ENCODE results near the gene KRT77. TPM values are rescaled to one million over a fixed set of nuclear protein-coding genes. Genes with fewer than 3 reads are reported as not detected.

Gene KRT77
- total RNA-seq, 2 donors from 2014 or later, result not detected

DNA sequence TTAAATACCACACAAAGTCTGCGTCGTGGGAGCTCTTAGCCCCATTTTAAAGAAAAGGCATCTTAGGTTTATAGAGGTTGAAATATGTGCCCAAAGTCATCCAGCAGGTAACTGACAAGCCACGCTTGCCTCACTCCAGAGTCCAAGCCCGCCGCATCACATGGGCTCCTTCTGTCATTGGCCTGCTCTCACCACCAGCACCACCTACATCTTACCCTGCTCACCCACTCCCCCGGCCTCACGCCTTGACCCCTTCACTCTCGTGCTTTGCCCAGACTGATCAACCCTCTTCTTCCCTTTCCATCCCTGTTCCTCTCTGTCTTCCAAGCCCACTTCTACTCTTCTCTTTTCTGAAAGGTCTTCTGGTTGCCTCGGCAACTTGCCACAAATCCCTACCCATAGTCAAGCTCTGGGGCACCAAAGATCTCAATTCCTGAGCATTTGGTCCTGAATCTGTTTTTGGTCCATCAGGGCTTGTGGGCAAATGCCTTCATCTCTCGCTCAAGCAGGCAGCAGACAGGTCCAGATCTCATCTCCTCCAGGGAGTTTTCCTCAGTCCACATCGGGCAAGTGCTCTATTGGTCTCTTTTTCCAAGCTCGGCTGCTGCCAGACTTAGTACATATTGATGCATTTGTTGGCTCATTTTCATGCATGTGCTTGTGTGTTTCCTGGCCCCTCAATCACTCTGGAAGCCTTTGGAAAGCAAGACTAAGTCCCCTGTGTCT, 19.6 kb downstream of the KRT77 start:
- Histone ChIP-seq H3K4me3 (no peak overlapping the region), H3K36me3 (replicated peaks in 1 of 2; ENCODE audit: insufficient read depth in 1 of 2, low read depth in 2 of 2) (no peaks in the 10 kb centered on the region), H3K27me3 (no peaks in the 10 kb centered on the region), H3K9me3 (no peaks in the 10 kb centered on the region), H3K4me1 (no peaks in the 10 kb centered on the region), H3K27ac (no peak overlapping the region)
- intact Hi-C loops (cut with DNase I), result no loop called here
- no peak for DNase-seq
- TF ChIP-seq POLR2A (IDR thresholded peaks at IDR 0.05), result no peak
- TF ChIP-seq, protein P1, sequence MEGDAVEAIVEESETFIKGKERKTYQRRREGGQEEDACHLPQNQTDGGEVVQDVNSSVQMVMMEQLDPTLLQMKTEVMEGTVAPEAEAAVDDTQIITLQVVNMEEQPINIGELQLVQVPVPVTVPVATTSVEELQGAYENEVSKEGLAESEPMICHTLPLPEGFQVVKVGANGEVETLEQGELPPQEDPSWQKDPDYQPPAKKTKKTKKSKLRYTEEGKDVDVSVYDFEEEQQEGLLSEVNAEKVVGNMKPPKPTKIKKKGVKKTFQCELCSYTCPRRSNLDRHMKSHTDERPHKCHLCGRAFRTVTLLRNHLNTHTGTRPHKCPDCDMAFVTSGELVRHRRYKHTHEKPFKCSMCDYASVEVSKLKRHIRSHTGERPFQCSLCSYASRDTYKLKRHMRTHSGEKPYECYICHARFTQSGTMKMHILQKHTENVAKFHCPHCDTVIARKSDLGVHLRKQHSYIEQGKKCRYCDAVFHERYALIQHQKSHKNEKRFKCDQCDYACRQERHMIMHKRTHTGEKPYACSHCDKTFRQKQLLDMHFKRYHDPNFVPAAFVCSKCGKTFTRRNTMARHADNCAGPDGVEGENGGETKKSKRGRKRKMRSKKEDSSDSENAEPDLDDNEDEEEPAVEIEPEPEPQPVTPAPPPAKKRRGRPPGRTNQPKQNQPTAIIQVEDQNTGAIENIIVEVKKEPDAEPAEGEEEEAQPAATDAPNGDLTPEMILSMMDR (IDR thresholded peaks at IDR 0.05), result no peak
- WGBS, 2 donors, result 75 to 77% methylated on average over 12 of the region's 12 CpGs
- ATAC-seq, result no peak

DNA sequence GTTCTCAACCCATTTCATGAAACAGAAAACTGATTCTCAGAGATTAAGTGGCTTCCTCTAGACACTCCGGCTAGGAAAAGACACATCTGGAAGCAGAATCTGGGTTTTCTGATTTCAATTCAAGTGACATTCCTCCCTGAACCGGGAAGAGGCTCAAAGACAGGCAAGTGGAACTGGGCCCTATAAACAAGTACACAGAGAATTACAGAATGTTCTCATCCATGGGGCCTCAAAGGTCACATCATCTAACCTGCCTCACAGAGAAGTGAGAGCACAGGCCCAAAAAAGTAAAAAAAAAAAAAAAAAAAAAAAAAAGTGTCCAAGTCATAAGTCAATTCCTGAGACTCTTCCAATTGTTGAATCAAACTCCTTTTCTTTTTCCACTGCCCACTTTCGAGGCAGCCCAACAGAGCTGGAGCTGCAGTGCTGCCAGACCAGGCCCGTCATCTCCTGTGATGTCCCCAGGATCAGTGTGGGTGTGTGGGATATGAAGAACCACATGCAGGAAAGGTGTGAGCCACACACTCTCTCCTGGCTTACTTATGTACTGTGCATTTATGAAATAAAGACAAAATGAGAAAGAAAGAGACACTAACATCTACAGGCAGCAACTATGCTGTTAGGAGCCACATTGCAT, 20.3 kb downstream of the KRT77 start:
- 75 to 79% methylated on average over 4 of the region's 4 CpGs for WGBS, 2 donors
- DNase-seq (no peak), ATAC-seq (no peak)
- Histone ChIP-seq H3K27ac (no peak overlapping the region), H3K4me1 (no peaks in the 10 kb centered on the region), H3K36me3 (replicated peaks in 1 of 2; ENCODE audit: insufficient read depth in 1 of 2, low read depth in 2 of 2) (no peaks in the 10 kb centered on the region), H3K4me3 (no peak overlapping the region), H3K27me3 (no peaks in the 10 kb centered on the region), H3K9me3 (no peaks in the 10 kb centered on the region)
- TF ChIP-seq, protein P1 (IDR thresholded peaks at IDR 0.05), result no peak
- TF ChIP-seq POLR2A (IDR thresholded peaks at IDR 0.05), result no peak
- intact Hi-C loops (cut with DNase I), result no loop called here

DNA sequence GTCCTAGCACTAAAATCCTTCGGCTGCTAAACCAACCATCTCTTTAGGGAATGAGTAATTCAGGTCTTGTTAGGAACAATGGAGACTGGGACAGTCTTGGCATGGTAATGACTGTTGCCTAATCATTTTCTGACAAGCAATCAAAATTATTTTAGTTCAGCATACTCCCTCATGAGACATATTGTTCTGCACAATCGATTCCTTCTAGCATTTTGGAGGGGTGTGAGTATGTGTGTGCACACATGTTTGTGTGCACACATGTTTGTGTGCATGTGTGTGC, 21.0 kb downstream of the KRT77 start:
- WGBS, 2 donors, result 44 to 63% methylated on average over 2 of the region's 2 CpGs
- H3K27me3 ChIP-seq, result no peaks in the 10 kb centered on the region
- no peak for DNase-seq
- no peak overlapping the region for H3K27ac ChIP-seq
- H3K4me1 ChIP-seq, result no peaks in the 10 kb centered on the region
- ATAC-seq, result no peak
- H3K36me3 ChIP-seq (replicated peaks in 1 of 2; ENCODE audit: insufficient read depth in 1 of 2, low read depth in 2 of 2), result no peaks in the 10 kb centered on the region
- no peaks in the 10 kb centered on the region for H3K9me3 ChIP-seq
- TF ChIP-seq, protein P1 (IDR thresholded peaks at IDR 0.05), result no peak
- no peak for TF ChIP-seq POLR2A (IDR thresholded peaks at IDR 0.05)
- H3K4me3 ChIP-seq, result no peak overlapping the region
- intact Hi-C loops (cut with DNase I), result no loop called here

DNA sequence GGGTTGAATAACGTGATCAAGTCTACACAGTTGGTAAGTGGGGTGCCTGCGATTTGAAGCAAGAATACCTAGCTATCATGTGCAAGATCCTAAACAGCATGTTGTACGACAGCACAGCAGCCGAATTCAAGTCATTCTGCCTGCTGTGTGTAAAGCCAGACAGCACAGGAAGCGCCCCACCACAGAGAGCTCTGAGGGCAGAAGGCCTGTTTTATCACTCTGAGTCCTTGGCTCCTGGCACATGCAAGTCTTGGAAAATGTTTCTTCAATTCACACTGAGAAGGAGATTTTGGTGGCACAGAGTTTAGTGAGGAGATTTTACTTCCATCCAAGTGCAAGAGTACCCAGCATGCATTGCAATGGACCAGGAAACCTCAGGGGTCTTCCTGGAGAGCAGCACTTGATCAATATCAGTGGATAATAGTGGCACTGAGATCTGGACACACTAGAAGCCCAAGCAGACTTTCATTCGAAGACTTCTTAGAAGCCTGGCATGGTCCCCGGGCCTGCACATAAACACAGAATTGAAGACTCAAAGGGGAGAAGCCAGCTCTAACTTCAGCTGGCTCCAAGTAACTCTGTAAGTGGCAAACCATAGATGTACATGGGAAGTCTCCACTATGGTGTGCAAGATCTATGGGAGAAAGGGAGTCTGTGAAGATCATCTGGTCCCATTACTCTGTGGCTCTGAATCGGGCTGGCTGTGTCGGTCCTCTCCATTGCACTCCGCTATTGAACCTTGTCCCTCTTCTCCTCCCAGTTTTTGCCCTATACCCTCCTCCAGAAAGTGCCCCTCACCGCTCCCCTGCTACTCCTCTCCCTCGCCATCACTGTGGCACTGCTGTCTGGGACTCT, 21.6 kb downstream of the KRT77 start:
- no peak for ATAC-seq
- Histone ChIP-seq H3K36me3 (replicated peaks in 1 of 2; ENCODE audit: insufficient read depth in 1 of 2, low read depth in 2 of 2) (no peaks in the 10 kb centered on the region), H3K27ac (no peak overlapping the region), H3K4me1 (no peaks in the 10 kb centered on the region), H3K9me3 (no peaks in the 10 kb centered on the region), H3K27me3 (no peaks in the 10 kb centered on the region), H3K4me3 (no peak overlapping the region)
- TF ChIP-seq, protein P1 (IDR thresholded peaks at IDR 0.05), result no peak
- no peak for TF ChIP-seq POLR2A (IDR thresholded peaks at IDR 0.05)
- DNase-seq, result no peak
- intact Hi-C loops (cut with DNase I), result no loop called here
- 62 to 71% methylated on average over 12 of the region's 12 CpGs for WGBS, 2 donors
